SH-SY5Y (cell line): ENCODE measurements around the gene KLHL18.

Experiments used
- GATA2 ChIP-seq: IDR thresholded peaks from 2 replicates; pipeline ENCODE4 v1.6.1; 2011; ENCODE audit warnings: mild to moderate bottlenecking, low read depth, low read length
- GATA3 ChIP-seq: IDR thresholded peaks from 2 replicates; pipeline ENCODE4 v1.6.1; 2011; ENCODE audit warnings: low read depth, mild to moderate bottlenecking, low read length, moderate library complexity

DNA sequence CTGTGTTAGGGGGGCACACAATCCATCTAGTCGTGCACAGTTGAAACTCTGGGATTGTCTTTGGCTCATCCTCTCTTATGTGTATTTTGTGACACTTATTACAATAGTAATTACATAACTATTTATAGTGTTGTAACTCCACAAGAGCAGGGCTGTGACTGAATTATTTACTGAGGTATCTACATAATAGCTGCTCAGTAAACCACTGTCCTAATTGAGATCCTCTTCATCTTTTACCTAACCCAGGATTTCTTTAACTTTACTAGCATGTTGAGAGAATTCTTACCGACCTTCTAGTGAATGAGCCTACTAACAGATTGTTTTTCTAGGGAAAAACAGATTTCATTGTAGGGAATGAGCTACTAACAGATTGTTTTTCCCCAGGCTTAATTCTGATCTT, 11.1 kb downstream of the KLHL18 start:
- TF ChIP-seq GATA2: no peak
- TF ChIP-seq GATA3: no peak
